ENCODE measurements around the gene TEX29.

TEX29 gene

GRCh38 chr13:111367340-111367739, 46.9 kb downstream of the TEX29 start:
- in situ Hi-C loops (cut with MboI; ENCODE audit: low sequenced_read_pairs), result no loop called here

DNA sequence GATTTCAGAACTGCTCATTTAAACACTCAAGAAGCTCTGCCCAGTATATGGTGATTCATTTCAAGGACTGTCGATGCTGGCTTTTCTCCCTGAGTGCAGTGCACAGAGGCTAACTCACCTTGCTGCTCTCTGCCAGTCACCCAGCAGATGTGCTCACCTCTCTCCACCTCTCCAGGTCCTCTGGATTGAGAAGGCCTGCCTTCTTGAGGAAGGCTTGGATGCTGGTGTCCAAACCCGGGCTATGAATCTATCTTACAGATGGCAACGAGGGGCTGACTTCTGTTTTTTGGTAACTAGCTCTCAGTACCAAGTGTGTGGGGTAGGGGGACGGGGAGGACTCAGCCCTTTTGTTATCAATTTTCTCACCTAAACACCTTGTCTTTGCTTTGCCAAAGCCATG, 47.6 kb downstream of the TEX29 start:
- in situ Hi-C loops (cut with MboI; ENCODE audit: low sequenced_read_pairs), result no loop called here

- in situ Hi-C loops (cut with MboI; ENCODE audit: low sequenced_read_pairs), result no loop called here
Measured at GRCh38 chr13:111370147-111370546, 49.7 kb downstream of the TEX29 start.

DNA sequence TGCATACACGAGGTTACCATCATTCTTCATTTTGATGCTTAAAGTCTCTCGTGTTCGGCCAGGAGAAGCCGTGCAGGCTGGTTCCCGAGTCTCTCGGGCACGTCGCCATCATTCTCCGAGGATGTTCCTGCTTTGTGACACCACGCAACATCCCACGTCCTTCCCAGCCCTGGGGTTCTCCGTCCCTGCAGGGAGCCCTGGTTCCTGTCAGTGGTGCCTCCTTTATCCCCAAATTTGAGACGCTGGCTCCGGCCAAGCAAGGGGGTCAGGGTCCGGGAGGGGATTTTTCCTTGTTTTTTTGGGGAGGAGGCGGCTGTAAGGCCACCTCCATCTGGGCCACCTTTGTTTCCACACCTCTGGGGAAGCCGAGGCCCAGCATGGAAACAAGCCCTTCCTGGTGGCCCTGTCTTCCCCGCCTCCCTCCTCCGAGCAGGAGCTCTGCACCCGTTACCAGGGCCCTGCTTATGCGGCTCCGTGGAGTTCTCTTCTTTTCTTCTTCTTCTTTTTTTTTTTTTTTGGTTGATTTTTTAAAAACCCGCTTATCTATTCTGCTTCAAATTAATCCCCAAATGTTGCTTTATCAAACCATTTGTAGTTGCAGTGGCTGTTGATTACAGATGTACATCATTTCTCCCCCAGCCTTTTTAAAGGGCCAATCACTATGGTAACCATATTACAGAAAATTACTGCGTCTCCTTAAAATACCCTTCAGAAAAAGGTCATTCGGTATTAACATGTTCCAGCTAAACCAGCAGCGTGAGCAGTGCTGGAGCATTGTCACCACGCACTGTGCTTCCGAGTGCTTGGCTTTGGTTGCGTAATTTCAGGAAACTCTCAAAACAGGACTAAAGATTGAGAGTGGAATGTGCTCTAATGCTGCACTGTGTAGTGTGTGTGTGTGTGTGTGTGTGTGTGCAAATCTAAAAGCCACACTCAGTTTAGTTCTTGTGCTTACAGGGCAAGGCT, 50.4 kb downstream of the TEX29 start:
- in situ Hi-C loops (cut with MboI; ENCODE audit: low sequenced_read_pairs), result no loop called here

- in situ Hi-C loops (cut with MboI; ENCODE audit: low sequenced_read_pairs), result no loop called here
Measured at GRCh38 chr13:111371720-111372119, 51.3 kb downstream of the TEX29 start.

DNA sequence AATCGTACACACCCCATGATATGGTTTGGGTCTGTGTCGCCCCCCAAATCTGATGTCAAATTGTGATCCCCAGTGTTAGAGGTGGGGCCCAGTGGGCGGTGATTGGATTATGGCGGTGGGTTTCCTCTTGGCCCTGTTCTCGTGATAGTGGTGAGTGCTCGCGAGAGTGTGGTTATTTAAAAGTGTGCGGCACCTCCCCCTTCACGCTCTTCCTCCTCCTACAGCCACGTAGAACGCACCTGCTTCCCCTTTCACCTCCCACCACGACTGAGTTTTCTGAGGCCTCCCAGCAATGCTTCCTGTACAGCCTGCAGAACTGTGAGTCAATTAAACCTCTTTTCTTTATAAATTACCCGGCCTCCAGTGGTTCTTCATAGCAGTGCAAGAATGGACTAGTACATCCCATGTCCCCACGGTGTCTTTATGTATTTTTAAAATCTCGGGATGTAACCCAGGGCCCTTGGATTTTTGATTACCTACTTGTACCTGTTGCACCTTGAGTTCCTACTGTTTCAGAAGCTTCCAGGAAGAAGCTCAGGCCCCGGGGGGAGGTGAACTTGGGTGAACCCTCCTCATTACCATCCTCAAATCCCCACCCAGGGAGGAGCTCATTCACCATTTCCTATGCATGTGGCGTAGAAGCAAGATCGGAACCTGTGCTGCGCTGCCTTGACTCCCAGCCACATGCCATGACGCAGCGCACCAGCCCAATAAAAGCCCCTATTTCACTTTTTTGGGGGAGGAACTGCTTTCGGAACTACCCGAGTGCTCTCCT, 52.4 kb downstream of the TEX29 start:
- in situ Hi-C loops (cut with MboI; ENCODE audit: low sequenced_read_pairs), result no loop called here

GRCh38 chr13:111373486-111373885, 53.0 kb downstream of the TEX29 start:
- in situ Hi-C loops (cut with MboI; ENCODE audit: low sequenced_read_pairs), result no loop called here

DNA sequence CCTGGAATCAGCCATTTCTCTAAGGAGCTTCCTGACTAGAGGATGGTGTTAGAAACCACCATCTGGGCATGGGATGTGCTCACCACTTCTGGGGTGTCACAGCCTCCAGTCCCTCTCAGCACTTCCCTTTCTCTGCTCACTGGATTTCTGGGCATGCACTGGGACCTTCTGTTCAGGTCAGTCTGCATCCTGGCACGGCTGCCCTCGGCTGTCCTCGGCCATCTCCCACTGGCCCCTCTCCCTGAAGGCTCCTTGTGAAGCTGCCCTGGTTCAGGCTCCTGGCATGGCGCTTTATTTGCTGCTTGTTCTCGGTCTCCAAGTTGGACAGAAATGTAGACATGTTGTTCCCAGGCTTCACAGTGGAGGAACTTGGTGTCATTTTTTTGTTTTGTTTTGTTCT, 60.0 kb downstream of the TEX29 start:
- in situ Hi-C loops (cut with MboI; ENCODE audit: low sequenced_read_pairs), result no loop called here

DNA sequence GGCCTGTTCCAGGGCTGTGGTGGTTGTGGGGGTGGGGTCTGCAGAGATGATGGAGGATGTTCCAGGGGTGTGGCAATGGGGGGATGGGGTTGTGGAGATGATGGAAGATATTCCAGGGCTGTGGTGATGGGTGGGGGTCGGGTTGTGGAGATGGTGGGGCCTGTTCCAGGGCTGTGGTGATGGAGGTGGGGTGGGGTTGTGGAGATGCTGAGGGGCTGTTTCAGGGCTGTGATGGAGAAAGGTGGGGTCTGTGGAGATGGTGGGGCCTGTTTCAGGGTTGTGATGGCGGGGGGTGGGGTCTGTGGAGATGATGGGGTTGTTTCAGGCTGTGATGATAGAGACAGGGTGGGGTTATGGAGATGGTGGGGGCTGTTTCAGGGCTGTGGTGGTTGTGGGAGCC, 62.0 kb downstream of the TEX29 start:
- in situ Hi-C loops (cut with MboI; ENCODE audit: low sequenced_read_pairs), result no loop called here

DNA sequence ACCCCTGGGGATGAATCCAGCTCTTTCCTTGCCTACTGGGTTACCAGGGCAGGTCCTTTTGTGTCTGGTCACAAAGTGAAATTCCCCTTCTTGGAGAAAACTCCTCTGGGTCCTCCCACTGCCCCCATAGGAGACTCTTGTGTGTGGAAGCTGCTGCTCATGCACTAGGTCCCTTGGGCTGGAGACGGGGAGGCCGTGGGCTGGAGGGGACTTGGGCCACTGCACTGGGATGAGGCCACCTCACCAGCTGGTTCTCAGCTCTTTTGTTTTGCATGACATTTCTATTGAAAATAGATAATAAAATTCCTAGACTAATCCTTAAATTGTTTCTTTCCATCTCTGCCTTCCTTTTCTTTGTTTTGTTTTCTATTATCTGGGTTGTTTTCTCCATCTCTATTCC, 62.4 kb downstream of the TEX29 start:
- in situ Hi-C loops (cut with MboI; ENCODE audit: low sequenced_read_pairs), result no loop called here

- in situ Hi-C loops (cut with MboI; ENCODE audit: low sequenced_read_pairs), result no loop called here
Measured at GRCh38 chr13:111383591-111384440, 63.4 kb downstream of the TEX29 start.

DNA sequence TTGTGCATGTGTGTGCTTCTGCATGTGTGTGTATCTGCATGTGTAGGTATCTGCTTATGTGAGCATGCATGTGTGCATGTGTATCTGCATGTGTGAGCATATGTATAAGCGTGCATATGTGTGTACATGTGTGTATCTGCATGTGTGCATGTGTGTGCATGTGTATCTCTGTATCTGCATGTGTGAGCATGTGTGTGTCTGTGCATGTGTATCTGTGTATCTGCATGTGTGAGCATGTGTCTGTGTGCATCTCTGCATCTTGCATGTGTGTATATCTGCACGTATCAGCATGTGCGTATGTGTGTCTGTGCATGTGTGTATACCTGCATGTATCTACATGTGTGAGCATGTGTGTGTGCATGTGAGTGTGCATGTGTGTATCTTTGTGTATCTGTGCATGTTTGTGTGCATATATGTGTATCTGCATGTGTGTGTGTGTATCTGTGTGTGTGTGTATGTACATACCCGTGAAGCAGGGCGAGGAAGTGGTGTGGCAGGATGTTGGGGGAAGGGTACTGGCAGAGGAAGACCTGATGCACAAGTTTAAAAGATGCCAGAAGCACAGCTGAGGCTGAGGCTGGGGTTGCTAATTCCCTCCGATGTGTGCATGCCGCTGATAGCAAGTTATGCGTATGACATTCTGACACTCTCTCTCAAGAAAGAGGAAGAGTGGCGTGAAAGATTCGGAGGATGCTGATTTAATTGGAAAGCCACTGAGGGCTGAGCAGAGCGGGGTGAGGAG, 64.2 kb downstream of the TEX29 start:
- in situ Hi-C loops (cut with MboI; ENCODE audit: low sequenced_read_pairs), result no loop called here

DNA sequence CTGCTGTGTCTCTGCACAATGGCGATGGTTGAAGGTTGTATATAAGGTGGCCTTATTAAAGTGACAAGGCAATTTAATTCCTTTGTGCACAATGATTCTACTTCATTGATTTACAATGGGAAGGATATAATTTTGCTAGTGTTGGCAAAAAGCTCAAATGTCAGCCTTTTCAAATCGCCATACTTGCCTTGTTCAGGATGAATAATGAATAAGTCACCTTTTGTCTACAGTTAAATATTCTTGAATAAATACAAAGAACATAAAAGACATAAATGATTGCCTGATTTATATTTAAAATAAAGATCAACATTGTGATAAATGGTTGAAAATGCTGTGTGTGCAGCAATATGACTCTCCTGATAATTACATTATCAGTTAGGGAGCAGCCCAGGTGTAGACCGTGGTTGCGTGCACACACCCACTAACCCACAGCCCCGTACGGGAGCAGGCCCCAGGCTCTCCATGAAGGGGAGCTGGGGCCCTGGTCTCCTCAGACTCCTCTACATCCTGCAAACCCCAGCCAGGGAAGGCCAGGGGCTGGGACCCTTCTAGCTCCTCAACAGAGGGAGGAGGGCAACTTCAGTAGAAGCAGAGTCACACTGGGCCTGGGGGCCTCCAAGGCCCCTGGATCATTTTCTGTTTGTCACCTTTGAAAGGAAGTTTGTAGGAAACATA, 64.9 kb downstream of the TEX29 start:
- in situ Hi-C loops (cut with MboI; ENCODE audit: low sequenced_read_pairs), result no loop called here

GRCh38 chr13:111387026-111387871, 66.8 kb downstream of the TEX29 start:
- in situ Hi-C loops (cut with MboI; ENCODE audit: low sequenced_read_pairs), result no loop called here

DNA sequence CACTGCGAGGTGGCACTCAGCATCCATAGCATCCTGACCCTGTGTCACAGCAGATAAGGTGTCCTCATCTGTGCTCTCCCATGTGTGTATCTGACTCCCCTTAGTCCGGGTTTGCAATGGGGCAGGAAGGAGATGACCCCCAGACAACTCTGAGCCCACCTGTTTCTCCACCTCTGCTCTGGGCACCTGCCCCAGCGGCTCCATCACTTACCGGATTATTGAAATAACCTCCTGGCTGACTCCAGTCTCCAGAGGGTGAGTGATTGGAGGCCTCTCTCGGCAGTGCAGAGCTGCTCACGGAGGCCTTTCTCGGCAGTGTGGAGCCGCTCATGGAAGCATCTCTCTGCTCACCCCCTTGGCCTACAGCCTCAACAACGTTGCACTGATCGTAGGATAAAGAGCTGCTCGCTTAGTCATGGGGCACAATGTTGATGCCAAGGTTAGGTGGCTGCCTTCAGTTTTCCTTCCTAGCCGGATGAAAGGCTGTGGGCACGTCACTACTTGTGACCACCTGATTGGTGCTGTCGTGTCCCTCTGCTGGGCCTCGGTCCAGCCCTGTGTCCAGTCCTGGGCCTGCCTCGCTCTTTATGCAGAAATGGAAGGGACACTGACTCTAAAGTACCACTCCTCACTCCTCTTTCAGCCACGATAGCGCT, 67.6 kb downstream of the TEX29 start:
- in situ Hi-C loops (cut with MboI; ENCODE audit: low sequenced_read_pairs), result no loop called here

DNA sequence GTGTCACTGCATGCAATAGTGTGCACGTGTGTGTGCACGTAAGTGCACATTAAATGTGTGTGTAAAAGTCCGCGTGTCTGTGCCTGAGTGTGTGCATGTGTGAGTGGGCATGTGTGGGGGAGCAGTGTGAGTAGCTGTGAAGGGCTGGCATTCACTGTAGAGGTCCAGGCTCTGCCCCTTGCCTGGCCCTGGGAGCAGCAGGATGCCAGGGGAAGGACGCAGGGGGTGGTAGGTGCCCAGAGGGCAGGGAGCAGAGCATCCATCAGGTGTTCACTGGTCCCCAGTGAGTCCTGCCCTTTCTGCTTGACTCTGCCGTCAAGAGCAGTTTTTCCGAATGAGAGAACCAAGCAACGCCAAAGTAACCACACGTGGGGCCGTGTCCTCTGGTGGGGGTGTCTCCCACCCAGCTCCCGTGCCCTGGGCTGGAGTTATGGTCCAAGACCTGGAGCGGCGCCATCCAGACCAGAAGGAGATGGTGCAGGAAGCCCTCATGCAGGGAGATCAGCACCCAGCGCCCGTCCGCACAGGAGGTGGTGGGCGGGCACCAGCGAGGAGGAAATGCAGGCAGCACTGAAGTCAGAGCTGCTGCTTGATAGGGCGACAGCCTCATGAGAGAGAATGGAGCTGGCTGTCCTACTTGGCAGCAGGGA, 68.5 kb downstream of the TEX29 start:
- in situ Hi-C loops (cut with MboI; ENCODE audit: low sequenced_read_pairs), result no loop called here

DNA sequence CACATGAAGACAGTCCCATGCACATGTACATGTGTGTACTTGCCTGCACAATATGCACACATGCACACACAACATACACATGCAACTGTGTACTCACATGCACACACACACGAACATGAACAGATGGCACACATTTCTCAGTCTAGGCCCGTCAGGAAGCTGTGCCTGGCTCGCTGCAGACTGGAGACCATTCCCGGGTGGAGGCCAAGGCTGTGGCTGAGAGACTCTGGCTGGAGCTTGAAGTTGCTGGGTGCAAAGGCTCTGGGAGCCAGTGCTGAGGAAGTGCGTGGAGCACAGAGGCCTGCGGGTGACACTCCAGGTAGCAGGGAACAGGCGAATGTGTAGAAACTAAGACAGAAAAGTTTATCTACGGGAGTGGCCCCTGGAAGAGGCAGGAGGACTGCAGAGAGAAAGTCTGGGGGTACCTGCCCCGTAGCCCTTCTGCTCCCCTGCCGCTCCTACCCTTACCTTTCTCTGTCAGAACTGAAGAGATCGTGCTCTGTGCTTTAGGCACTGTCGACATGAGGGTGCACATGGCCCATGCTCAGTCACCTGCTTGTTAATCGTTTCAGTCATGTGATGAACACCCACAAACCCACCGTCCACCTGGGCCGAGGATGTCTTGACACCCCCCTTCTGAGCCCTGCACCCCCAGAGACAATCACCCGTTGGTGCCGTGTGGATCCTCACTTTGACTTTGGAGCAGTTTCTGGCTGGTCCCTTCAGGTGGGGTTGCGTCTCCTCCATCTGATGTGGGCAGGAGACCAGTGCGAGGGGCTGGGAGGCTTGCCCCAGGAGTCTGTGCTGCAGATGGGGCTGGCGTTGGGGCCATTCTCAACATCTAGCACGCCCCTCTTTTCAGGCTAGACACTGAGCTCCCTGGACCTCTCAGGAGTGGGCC, 69.4 kb downstream of the TEX29 start:
- in situ Hi-C loops (cut with MboI; ENCODE audit: low sequenced_read_pairs), result no loop called here
